HG03460 (cell line): ENCODE data around the gene RPEL1.
"Not testable (repeated sequence)": the region's sequence is repeated elsewhere in the genome, so short reads cannot be mapped to it uniquely, and the experiment has no call there.

ENCODE experiments used
- ATAC-seq: cut with Tn5 transposase; IDR thresholded peaks from one replicate; pipeline ENCODE4 v1.9.1; 2021; ENCODE audit not compliant: unreplicated experiment

The RPEL1 gene

GRCh38 chr10:103245587-103245986 is at the start of gene RPEL1:
TSS of gene RPEL1 (plus strand) at chr10:103245887. CDS start at chr10:103245997, 110 bp downstream.
- not testable (repeated sequence) for ATAC-seq

- no peak for ATAC-seq
Measured at GRCh38 chr10:103196516-103196915, 49.2 kb upstream of the RPEL1 start.

DNA sequence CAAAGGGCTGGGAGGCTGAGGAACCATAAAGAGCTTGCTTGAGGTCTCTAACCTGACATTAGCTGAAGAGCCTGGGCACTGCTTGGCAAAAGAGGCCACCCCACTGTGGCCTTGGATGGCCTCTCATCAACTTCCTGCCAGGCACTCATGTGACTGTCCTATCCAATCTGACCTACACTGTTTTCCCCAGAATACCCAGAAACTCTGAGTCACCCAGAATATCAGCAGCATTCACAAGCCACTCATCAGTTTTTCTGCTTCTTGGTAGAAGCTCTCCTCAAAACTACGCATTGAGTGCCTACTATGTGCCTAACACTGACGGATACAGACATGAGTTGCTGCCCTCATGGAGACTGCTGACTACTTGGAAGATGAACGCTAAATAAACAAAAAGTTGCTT is 48.5 kb upstream of the RPEL1 start:
- ATAC-seq, result no peak

DNA sequence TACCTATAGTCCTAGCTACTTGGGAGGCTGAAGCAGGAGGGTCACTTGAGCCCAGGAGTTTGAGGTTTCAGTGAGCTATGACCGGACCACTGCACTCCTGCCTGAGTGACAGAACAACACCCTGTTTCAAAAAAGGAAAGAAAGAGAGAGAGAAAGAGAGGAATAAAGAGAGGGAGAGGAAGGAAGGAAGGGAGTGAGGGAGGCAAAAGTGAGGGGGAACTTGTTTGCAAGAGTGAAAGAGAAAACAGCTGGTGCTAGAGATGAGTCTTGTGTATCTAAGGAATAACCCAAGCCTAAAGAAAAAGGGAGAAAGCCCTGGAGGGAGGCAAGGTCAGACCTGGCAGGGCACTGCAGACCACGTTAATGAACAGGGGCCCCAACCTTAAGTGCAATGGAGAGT is 47.8 kb upstream of the RPEL1 start:
- ATAC-seq, result no peak

DNA sequence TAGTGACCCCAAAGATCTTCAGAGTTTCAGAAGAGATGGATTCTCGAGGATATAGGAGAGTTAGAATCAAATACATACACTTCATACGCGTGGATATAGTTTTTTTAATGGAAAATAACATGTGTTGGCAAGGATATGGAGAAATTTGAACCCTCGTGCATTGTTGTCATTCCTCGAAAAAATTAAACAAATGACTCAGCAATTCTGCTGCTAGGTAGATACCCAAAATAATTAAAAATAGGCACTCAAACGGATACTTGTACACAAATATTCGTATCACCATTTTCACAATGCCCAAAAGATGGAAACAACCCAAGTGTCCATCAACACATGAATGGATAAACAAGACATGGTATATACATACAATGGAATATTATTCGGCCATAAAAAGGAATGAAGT is 47.0 kb upstream of the RPEL1 start:
- no peak for ATAC-seq

GRCh38 chr10:103199488-103199887 is 46.2 kb upstream of the RPEL1 start:
- no peak for ATAC-seq

DNA sequence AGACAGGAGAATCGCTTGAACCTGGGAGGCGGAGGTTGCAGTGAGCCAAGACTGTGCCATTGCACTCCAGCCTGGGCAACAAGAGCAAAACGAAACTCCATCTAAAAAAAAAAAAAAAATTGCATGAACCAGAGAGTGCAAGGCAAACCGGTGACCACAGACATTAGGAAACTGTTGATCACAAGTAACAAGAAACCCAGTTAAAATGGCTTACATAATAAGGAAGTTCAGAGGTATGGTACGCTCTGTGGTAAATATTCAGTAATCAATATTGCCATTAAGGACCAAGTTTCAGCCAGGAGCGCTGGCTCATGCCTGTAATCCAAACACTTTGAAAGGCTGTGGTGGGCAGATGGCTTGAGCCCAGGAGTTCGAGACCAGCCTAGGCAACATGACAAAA is 43.4 kb upstream of the RPEL1 start:
- ATAC-seq, result no peak

GRCh38 chr10:103203466-103203865 is 42.2 kb upstream of the RPEL1 start:
- no peak for ATAC-seq

GRCh38 chr10:103204353-103205255 is 41.1 kb upstream of the RPEL1 start:
- ATAC-seq, result no peak

DNA sequence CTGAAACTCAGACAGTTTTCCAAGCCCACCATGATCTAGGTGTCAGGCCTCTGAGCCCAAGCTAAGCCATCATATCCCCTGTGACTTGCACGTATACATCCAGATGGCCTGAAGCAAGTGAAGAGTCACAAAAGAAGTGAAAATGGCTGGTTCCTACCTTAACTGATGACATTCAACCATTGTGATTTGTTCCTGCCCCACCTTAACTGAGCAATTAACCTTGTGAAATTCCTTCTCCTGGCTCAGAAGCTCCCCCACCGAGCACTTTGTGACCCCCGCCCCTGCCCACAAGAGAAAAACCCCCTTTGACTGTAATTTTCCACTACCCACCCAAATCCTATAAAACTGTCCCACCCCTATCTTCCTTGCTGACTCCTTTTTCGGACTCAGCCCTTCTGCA is 40.3 kb upstream of the RPEL1 start:
- ATAC-seq, result not testable (repeated sequence)

DNA sequence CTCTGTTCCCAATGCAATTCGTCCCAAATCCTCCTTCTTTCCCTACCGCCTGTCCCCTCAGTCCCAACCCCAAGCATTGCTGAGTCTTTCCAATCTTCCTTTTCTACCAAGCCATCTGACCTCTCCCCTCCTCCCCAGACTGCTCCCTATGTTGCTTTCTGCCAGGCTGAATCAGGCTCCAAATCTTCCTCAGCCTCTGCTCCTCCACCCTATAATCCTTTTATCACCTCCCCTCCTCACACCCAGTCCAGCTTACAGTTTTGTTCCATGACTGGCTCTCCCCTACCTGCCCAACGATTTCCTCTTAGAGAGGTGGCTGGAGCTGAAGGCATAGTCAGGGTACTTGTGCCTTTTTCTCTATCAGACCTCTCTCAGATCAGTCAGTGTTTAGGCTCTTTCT is 39.0 kb upstream of the RPEL1 start:
- not testable (repeated sequence) for ATAC-seq

DNA sequence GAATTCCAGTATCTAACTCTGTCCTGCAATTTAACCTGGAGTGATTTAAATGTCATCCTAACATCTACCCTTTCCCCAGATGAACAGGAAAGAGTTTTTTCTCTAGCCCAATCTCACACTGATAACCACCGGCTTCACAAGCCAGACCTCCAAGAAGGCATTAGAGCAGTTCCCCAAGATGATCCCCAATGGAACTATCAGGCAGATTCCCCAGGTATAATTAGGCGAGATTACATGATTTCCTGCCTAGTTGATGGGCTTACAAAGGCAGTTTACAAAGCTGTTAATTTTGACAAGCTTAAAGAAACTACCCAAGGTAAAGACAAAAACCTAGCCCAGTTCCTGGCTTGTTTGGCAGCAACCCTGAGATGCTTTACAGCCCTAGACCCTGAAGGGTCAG is 38.5 kb upstream of the RPEL1 start:
- no peak for ATAC-seq

DNA sequence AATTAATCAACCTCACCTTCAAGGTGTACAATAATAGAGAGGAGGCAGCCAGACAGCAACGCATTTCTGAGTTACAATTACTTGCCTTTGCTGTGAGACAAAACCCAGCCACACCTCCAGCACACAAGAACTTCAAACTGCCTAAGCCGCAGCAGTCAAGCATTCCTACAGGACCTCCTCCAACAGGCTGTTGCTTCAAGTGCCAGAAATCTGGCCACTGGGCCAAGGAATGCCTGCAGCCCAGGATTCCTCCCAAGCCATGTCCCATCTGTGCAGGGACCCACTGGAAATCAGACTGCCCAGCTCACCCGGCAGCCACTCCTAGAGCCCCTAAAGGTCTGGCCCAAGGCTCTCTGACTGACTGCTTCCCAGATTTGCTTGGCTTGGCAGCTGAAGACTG is 38.0 kb upstream of the RPEL1 start:
- not testable (repeated sequence) for ATAC-seq

DNA sequence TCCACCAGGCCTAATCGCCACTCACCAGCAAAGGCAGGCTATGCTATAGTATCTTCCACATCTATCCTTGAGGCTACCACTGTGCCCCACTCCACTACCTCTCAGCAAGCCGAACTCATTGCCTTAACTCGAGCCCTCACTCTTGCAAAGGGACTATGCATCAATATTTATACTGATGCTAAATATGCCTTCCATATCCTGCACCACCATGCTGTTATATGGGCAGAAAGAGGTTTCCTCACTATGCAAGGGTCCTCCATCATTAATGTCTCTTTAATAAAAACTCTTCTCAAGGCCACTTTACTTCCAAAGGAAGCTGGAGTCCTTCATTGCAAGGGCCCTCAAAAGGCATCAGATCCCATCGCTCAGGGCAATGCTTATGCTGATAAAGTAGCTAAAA is 35.4 kb upstream of the RPEL1 start:
- ATAC-seq, result not testable (repeated sequence)

DNA sequence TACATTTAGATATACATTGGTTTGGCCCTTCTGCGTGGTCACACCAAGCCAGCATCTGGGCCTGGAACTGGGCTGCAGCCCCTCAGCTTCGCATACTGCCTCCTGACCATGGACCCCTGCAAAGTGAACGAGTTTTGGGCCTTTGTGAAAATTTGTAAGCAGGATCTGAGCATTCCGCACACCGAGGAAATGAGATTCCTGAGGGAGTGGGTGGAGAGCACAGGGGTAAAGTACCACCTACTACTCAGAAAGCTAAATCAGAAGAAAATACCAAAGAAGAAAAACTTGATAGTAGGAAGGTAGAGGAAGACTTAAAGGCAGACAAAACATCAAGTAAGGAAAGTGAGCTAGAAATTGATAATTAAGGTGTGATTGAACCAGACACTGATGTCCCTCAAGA is 30.1 kb upstream of the RPEL1 start:
- ATAC-seq, result no peak

DNA sequence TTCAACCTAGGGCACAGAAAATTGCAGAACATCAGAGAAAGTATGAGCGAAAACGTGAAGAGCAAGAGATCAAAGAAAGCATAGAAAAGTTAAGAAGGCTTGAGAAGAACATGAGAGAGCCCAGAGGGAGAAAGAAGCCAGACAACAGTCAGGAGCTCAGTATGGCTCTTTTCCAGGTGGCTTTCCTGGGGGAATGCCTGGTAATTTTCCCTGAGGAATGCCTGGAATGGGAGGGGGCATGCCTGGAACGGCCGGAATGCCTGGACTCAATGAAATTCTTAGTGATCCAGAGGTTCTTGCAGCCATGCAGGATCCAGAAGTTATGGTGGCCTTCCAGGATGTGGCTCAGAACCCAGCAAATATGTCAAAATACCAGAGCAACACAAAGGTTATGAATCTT is 29.3 kb upstream of the RPEL1 start:
- not testable (repeated sequence) for ATAC-seq

- no peak for ATAC-seq
Measured at GRCh38 chr10:103224133-103224532, 21.6 kb upstream of the RPEL1 start.

GRCh38 chr10:103224721-103225120 is 21.0 kb upstream of the RPEL1 start:
- not testable (repeated sequence) for ATAC-seq

DNA sequence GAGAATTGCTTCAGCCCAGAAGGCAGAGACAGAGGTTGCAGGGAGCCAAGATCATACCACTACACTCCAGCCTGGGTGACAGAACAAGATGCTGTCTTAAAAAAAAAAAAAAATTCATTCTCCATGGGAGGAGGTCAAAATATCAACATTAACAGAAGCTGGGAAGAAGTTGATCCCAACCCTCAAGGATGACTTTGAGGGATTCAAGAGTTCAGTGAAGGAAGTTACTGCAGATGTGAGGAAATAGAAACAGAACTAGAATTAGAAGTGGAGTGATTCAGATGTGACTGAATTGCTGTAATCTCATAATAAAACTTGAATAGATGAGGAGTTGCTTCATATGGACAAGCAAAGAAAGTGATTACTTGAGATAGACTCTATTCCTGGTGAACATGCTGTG is 19.7 kb upstream of the RPEL1 start:
- ATAC-seq, result no peak

GRCh38 chr10:103227416-103227815 is 18.3 kb upstream of the RPEL1 start:
- no peak for ATAC-seq

DNA sequence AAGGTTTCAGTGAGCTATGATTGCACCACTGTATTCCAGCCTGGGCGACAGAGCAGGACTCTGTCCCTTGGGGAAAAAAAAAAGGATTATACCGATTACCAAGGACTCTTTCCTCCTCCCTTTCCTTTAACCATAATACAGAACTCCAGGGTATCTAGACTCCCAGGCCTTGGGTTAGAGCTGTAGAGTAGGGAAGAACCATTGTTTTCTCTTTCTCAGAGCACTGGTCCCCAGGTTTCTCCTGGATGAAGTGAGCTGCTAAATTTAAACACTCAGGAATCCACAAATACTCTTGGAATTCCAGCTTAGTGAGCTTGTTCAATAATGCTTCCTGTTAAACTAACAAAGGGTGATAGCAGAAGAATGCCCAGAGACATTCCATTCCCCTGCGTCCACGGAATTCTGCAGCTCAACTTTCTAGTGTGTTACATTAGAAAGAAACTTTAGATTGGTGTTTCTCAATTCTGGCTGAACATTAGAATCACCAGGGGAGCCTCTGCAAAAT is 14.6 kb upstream of the RPEL1 start:
- ATAC-seq, result no peak

DNA sequence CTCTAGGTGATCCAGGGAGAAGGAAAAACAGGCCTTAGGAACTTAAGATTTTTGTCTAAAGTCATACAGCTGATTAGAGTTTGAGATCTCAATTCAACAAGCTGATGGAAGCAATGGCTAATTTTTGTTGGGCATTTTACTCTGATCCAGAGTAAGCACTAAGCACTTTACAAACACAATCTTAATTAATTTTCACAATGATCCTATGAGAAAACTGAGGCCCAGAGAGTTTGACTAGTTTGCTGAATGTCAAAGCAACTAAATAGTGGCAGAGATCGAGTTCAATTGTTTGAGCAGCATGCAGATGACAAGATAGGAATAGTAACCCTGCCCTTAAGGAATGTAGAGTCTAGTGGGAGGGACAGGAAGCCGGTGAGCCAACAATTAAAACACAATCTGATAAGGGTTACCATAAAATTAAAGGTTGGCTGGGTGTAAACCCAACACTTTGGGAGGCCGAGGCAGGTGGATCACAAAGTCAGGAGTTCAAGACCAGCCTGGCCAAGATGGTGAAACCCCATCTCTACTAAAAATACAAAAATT is 13.5 kb upstream of the RPEL1 start:
- ATAC-seq, result no peak
